ENCODE results near the gene CEACAM21.

DNA sequence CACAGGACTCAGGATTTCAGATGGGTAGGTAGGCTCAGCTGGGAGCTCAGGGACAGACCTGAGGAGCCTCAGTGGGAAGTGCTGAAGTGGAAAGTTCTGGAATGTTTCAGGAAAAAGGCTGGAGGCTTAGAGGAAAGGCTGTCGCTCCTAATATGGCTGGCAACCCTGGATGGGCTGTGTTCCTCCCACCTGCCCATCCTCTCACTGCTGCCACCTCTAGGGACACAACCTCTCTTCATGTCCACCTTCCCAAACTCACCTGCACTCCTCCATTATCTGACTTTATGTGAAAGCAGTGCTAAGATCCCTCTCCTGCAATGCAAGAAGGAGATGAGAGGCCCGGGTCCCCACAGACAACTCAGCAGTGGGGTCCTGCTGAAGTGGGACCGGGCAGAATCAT is 5.8 kb upstream of the CEACAM21 start:
- no peak for TF ChIP-seq SP3 (tag by site-specific recombination; IDR thresholded peaks at IDR 0.05)
- TF ChIP-seq, protein P1, sequence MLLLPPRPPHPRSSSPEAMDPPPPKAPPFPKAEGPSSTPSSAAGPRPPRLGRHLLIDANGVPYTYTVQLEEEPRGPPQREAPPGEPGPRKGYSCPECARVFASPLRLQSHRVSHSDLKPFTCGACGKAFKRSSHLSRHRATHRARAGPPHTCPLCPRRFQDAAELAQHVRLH (tag by site-specific recombination; IDR thresholded peaks at IDR 0.05), result no peak
- no peak for TF ChIP-seq ZNF274 (IDR thresholded peaks at IDR 0.05; ENCODE audit: low read length)
- TF ChIP-seq ZNF274 (tag by site-specific recombination; IDR thresholded peaks at IDR 0.05; ENCODE audit: borderline replicate concordance), result no peak
- no peak for TF ChIP-seq ZNF510 (tag by site-specific recombination; IDR thresholded peaks at IDR 0.05; ENCODE audit: insufficient replicate concordance)
- TF ChIP-seq, protein P2, sequence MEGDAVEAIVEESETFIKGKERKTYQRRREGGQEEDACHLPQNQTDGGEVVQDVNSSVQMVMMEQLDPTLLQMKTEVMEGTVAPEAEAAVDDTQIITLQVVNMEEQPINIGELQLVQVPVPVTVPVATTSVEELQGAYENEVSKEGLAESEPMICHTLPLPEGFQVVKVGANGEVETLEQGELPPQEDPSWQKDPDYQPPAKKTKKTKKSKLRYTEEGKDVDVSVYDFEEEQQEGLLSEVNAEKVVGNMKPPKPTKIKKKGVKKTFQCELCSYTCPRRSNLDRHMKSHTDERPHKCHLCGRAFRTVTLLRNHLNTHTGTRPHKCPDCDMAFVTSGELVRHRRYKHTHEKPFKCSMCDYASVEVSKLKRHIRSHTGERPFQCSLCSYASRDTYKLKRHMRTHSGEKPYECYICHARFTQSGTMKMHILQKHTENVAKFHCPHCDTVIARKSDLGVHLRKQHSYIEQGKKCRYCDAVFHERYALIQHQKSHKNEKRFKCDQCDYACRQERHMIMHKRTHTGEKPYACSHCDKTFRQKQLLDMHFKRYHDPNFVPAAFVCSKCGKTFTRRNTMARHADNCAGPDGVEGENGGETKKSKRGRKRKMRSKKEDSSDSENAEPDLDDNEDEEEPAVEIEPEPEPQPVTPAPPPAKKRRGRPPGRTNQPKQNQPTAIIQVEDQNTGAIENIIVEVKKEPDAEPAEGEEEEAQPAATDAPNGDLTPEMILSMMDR (tag by site-specific recombination; IDR thresholded peaks at IDR 0.05), result no peak
- no peak for TF ChIP-seq YY1 (tag by site-specific recombination; IDR thresholded peaks at IDR 0.05)
- TF ChIP-seq BCL11A (tag by site-specific recombination; IDR thresholded peaks at IDR 0.05; ENCODE audit: low read depth), result no peak
- TF ChIP-seq, protein P3, sequence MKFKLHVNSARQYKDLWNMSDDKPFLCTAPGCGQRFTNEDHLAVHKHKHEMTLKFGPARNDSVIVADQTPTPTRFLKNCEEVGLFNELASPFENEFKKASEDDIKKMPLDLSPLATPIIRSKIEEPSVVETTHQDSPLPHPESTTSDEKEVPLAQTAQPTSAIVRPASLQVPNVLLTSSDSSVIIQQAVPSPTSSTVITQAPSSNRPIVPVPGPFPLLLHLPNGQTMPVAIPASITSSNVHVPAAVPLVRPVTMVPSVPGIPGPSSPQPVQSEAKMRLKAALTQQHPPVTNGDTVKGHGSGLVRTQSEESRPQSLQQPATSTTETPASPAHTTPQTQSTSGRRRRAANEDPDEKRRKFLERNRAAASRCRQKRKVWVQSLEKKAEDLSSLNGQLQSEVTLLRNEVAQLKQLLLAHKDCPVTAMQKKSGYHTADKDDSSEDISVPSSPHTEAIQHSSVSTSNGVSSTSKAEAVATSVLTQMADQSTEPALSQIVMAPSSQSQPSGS (tag by site-specific recombination; IDR thresholded peaks at IDR 0.05; ENCODE audit: low read depth), result no peak
- TF ChIP-seq ZBTB1 (tag by site-specific recombination; IDR thresholded peaks at IDR 0.05), result no peak
- TF ChIP-seq, protein P4, sequence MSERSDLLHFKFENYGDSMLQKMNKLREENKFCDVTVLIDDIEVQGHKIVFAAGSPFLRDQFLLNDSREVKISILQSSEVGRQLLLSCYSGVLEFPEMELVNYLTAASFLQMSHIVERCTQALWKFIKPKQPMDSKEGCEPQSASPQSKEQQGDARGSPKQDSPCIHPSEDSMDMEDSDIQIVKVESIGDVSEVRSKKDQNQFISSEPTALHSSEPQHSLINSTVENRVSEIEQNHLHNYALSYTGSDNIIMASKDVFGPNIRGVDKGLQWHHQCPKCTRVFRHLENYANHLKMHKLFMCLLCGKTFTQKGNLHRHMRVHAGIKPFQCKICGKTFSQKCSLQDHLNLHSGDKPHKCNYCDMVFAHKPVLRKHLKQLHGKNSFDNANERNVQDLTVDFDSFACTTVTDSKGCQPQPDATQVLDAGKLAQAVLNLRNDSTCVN (tag by site-specific recombination; optimal IDR thresholded peaks at IDR 0.05), result no peak

Data from HEK293 (cell line).